ENCODE measurements around the gene NUAK2.
"Not testable (repeated sequence)": the region's sequence is repeated elsewhere in the genome, so short reads cannot be mapped to it uniquely, and the experiment has no call there.

DNA sequence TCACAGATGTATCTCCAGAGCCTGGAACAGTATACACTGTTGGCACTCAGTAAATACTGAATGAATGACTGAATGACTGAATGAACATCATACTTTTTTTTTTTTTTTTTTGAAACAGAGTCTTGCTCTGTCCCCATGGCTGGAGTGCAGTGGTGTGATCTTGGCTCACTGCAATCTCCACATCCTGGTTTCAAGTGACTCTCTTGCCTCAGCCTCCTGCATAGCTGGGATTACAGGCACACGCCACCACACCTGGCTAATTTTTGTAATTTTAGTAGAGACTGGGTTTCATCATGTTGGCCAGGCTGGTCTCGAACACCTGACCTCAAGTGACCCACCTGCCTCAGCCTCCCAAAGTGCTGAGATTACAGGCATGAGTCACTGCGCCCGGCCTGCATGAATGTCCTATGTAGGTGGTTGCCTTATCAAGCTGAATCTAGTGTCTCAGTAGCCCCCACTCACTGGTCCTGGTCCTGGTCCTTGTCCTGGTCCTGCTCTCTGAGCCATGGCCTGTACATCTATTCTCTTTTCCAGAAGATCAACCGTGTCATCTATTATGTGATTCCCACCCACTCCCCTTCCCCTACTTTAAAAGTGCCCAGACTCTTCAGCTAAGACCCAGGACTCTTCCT, 23.9 kb downstream of the NUAK2 start:
- TF ChIP-seq, protein P1, sequence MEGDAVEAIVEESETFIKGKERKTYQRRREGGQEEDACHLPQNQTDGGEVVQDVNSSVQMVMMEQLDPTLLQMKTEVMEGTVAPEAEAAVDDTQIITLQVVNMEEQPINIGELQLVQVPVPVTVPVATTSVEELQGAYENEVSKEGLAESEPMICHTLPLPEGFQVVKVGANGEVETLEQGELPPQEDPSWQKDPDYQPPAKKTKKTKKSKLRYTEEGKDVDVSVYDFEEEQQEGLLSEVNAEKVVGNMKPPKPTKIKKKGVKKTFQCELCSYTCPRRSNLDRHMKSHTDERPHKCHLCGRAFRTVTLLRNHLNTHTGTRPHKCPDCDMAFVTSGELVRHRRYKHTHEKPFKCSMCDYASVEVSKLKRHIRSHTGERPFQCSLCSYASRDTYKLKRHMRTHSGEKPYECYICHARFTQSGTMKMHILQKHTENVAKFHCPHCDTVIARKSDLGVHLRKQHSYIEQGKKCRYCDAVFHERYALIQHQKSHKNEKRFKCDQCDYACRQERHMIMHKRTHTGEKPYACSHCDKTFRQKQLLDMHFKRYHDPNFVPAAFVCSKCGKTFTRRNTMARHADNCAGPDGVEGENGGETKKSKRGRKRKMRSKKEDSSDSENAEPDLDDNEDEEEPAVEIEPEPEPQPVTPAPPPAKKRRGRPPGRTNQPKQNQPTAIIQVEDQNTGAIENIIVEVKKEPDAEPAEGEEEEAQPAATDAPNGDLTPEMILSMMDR (conservative IDR thresholded peaks at IDR 0.05; ENCODE audit: low read depth, low read length): not testable (repeated sequence)
- TF ChIP-seq EZH2 (IDR thresholded peaks at IDR 0.05; ENCODE audit: borderline replicate concordance, low read depth, low read length, poor library complexity, severe bottlenecking): not testable (repeated sequence)

Data from A673 (cell line).